ENCODE results near the gene NTSR2.
A peak's percentile ranks its signal among the peaks of the same experiment; 100 is the strongest.
"Not testable (repeated sequence)": the region's sequence is repeated elsewhere in the genome, so short reads cannot be mapped to it uniquely, and the experiment has no call there.

NTSR2 gene

GRCh38 chr2:11679486-11680181 is 9.6 kb upstream of the NTSR2 start:
- no peak for DNase-seq

DNA sequence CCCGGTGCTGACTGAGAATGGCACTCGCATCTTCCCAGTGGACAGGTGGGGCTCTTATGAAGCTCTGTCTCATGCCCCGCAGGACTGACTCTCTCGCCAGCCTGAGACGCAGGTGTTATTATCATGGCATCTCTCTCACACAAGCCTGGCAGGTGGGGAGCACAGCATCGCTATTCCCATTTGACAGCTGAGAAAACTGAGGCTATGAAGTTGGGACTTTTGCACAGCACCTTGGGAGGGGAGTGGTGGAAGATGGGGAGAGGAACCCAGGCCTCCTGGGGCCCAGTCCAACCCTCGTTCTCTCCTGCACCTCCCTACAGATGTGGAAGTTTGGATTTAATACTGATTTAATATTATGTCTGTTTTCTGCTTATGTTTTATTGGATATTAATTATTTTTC is 9.0 kb upstream of the NTSR2 start:
- no peak for DNase-seq

GRCh38 chr2:11678306-11678960 is 8.4 kb upstream of the NTSR2 start:
- no peak for DNase-seq

DNA sequence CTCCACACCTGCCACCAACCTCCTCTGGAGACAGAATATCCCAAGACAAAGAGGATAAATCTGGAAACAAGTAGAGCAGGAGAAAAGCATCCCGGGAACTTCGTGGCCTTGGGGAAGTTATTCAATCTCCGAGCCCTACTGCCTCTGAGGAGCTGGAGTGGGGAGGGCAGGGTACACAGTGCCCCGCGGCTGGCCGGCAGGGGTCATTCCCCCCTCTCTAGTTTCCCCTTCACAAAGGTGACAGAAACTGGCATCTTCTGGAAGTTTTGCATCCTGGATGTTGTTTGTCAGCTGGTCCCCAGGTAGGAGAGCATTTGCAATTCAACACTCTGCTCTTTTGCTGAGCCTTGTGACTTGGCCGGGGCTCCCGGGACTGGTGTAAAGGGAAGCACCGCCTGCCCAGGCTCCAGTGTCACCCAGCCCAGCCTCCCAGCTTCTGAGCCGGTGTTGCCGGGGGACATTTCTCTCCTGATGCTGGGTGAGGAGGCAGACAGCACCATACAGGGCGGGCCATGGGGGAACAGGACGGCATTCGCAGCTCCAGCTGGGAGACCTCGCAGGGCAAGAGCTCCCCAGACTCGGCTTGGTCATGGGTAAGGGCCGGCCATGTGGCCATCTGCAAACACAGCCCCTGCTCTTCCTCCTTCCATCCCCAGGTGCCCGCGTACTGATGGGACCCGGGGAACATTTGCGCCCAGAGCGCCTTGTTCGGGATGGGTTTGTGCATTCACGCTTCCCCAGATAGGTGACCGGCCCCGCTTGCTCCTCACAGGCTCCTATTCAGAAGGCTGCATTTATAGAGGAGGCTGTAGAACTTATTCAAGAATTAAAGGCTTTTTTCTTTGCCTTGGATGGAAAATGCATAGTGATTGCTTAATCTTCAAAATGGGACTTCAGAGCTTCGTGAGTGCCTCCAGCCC is 7.4 kb upstream of the NTSR2 start:
- no peak for DNase-seq

GRCh38 chr2:11676640-11677039 is 6.6 kb upstream of the NTSR2 start:
- peak; percentile 25 for DNase-seq

DNA sequence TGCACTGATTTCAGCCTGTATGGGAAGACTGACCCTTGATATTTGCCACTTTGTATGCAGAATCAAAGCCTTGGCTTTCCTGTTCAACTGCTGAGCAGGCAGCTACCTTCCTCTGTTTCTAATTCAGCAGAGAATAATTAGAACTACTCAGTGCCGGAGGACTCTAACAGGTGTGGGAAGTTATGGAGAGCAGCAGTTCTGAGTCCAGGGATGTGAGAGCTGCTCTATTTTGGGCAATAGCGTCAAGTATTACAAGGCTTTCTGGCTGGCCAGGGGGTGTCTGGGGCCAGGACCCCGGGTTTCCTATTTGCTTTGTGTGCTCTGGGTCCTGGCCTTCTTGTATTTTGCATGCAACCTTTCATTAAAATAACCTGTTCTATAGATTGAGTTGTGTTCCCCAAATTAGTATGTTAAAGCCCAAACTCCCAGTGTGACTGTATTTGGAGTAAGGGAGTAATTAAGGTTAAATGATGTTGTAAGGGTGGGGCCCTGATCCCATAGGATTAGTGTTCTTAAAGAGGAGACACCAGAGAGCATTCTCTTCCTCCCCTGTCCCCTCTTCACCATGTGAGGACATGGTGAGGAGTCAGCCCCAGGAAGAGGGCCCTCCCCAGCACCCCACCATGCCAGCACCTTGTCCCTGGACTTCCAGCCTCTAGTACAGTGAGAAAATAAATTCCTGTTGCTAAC is 5.6 kb upstream of the NTSR2 start:
- no peak for DNase-seq

DNA sequence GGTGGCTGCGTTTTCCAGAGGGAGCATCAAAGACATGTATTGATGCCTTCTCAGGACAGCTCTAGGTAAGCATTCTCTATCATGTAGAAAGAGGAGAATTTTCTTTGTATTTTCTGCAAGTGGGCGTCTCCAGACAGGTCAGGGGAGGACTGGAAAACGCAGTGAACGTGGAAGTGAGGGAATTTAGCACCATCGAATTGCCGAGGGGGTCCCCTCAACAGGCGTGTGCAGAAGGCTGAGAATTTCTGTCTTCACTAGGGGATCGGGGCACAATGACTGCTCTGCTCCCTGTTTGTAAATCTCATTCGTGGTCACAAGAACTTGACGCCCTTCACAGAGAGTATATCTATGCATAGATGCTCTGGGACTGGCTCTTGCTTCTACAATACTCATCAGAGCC is 5.0 kb upstream of the NTSR2 start:
- DNase-seq = no peak

GRCh38 chr2:11672407-11672806 is 2.4 kb upstream of the NTSR2 start:
- DNase-seq = no peak

DNA sequence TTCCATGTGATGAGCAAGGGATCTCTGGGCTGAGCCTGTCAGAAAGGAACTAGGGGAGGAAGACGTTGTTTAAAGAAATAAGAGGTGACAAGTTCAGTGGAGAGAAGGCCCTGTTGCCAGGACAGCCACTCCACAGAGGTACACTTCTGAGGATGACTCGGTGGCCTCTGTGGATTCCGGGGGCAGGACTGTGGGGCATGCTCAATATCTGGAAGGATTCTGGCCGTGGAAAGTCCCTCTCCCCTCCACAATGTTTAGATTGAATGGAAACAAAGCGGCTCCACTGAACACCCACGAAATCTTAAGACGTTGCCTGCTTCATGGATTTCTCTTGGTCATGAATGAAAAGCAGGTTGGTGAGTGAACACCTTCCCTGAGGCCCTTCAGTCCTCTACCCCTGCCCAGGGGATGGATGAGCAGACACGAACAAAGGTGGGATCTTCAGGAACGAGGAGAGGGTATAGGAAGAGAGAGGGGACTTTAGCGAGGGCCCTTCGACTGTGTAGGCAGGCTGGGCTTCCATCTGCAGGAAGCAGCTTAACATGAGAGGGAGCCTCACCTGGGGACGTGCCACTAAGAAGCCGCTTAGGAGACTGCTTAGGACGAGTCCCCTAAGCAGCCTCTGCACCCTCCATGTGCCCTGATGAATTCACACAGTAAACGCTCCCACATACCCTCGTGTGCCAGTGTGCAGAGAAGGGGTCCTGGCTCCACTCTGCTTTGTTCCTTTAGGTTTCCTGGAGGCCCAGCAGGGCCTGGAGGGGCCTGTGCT is 1.9 kb downstream of the NTSR2 start:
- DNase-seq = no peak

DNA sequence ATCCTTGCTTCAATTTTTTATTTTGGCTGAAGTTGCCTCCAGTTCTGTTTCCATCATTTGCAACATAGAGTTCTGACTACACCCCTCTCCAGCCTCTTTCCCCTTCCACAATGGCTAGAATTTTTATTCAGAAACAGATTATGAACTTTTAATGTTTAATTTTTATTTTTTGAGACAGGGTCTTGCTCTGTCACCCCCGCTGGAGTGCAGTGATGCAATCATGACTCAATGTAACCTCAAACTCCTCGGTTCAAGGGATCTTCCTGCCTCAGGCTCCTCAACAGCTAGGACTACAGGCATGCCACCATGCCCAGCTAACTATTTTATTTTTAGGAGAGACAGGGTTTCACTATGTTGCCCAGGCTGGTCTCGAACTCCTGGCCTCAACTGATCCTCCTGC is 2.8 kb downstream of the NTSR2 start:
- DNase-seq = peak; percentile 26

DNA sequence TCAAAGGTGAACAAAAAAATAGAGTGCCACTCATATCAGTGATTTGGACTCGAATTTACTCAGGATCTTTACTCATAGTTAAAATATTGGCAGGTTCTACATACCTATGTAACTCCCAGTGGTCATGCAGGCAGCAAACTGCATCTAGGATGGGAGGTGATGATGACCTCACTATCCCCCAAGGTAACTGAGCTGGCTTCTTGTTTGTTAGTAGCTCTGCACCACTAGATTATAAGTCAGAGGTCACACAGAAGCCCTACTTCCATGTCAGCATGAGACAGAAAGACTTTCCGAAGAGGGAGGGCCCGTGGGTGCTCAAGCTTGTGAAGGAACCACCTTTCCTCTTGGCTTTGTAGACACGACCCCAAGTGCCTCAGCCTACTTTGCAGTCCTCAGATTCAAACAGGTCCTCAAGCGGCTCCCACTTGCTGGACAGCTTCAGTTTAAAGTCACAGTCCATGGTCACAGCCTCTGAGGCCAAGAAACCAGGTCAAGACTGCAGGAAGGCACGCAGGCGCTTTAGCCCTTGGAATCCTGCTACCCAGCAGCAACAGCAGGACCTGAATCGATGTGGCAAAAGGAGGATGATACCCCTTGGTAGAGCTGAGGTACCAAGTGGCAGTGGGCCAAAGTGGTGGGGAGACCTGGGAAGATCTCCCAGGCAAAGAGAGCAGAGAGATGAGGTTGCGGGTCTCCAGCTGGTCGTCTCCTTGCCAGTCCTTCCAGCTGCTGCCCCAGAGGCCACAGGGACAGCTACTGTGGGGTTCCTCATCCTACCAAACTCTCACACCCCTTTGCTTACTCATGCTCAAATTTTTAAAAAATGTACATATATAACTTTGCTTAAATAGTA is 4.3 kb downstream of the NTSR2 start:
- DNase-seq = no peak

GRCh38 chr2:11665028-11665427 is 5.0 kb downstream of the NTSR2 start:
- no peak for DNase-seq

DNA sequence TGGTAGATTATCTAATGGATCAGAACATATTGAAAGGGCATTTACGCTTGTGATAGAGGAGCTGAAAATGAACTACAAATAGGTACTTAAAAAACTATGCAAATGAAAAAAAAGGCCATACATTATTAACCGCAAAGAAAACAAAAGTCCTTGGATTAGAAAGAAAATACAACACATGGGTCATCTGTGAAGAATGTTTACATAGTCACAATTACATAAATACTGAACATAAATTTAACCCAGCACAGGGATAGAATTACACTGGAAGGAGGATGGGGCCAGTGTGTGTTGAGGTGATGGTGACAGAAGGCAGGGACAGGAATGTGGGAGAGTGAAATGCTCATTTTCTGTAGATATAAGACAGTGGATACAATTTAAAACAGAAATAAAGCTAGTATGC is 6.6 kb downstream of the NTSR2 start:
- peak; percentile 63 for DNase-seq

GRCh38 chr2:11662882-11663281 is 7.1 kb downstream of the NTSR2 start:
- DNase-seq = no peak

DNA sequence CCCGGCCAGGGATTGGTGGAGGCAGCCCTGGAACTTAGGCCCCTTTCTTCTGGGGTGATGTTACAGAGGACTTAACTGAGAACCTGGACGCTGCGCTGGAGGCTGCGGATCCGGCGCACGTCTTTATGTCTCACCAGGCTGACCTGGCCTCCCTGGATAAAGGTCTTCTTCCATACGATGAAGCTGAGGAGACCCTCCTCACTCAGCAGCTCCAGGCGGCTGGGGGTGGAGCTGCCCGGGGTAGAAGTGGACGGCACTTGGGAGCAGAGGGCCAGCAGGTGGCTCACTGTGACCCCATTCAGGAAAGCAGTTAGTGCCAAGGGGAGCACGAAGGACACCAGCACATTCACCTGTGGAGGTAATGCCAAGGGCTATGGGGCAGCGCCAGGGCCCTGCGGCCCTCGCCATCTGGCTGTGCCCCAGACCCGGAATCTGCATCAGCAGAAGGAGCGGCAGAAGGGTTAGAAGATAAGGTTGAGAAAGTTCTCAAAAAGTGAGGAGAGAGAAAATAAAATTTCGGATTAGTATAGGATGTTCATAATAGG is 8.0 kb downstream of the NTSR2 start:
- DNase-seq = no peak

DNA sequence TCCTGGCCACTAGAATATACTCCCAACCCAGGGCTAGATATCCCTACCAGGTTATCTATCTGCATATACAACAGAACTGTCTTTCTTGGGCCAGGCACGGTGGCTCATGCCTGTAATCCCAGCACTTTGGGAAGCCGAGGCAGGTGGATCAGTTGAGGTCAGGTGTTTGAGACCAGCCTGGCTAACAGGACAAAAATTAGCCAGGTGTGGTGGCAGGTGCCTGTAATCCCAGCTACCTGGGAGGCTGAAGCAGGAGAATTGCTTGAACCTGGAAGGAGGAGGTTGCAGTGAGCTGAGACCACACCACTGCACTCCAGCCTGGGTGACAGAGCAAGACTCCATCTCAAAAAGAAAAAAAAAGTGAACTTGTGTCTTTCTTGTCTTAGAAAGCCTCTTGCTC is 9.6 kb downstream of the NTSR2 start:
- DNase-seq = not testable (repeated sequence)

DNA sequence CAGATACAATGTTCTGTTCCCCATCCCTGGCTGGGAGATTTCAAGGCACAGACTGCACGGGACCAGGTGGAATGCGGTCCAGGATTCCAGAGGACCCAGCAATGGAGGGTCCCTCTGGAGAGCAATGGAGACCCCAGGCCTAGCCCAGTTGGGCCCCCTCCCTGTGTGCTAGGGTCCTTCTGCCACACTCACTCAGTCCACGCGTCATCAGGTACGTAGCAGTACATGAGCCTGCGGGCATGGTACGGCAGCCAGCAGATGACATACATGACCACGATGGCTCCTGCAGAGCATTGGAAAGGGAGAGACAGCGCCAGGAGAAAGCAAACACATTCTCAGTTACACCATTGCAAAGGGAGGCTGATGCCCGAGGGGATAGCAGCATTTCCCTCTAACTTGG is 10.1 kb downstream of the NTSR2 start:
- DNase-seq = no peak

DNA sequence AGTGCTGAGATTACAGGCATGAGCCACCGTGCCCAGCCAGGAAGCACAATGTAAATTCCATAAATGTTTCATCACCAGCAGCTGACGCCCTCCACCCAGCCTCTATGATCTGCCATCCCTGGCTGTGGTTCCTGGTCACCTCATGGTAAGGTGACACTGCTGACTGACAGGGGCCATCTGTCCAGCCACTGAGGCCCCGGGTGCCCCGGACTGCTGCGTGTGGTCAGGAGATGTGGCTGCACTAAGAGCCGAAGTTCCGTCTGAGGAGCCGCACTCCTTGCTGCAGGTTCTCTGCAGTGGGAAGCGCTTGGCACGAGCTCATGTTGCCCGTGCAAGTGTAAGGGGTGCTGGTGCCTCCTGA is 10.9 kb downstream of the NTSR2 start:
- DNase-seq = no peak

GRCh38 chr2:11658208-11659114 is 11.5 kb downstream of the NTSR2 start:
- no peak for DNase-seq

DNA sequence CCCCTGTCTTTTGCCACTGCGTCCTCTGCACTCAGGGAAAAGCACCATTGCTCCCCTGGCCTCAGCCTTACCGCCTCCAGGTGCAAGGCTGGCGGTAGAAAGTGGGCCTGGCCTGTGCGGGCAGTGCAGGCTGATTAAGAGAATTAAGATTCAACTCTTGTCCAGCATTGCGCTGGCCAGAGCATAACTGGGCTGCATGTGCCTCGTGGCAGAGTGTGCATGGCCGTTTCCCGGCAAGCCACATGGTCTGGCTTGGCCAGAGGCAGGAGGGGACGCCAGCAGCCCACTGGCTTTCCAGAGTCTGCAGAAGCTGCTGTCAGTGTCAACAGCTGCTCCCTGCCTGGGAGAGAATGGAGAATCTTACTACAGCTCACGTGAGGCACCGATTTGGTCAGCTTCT is 12.3 kb downstream of the NTSR2 start:
- DNase-seq = no peak
